GM12864 (cell line): ENCODE results near the gene MAN1C1.

Experiments used
- DNase-seq: peaks from one replicate; pipeline ENCODE4 v3.0.0-alpha.2; 2011; ENCODE audit warnings: low read depth
- H3K4me3 ChIP-seq: 2 replicates; pipeline ENCODE4 v1.5.1; 2011; ENCODE audit warnings: mild to moderate bottlenecking, low read depth, low read length, control low read depth
- CTCF ChIP-seq: IDR thresholded peaks from 2 replicates; pipeline ENCODE4 v1.5.1; 2011; ENCODE audit warnings: low read depth, mild to moderate bottlenecking, moderate library complexity, low read length, control low read depth, inconsistent platforms; ENCODE audit errors: missing control alignments

MAN1C1 gene

GRCh38 chr1:25570798-25571521 lies 45.6 kb upstream of the MAN1C1 start:
- TF ChIP-seq CTCF: no peak
- no peak for DNase-seq
- no peak overlapping the region for H3K4me3 ChIP-seq

GRCh38 chr1:25571522-25571970 lies 45.0 kb upstream of the MAN1C1 start:
- no peak overlapping the region for H3K4me3 ChIP-seq
- TF ChIP-seq CTCF: no peak
- no peak for DNase-seq

- no peak overlapping the region for H3K4me3 ChIP-seq
- TF ChIP-seq CTCF: no peak
Observed at GRCh38 chr1:25572107-25572506, 44.5 kb upstream of the MAN1C1 start.

GRCh38 chr1:25572708-25573590 lies 43.6 kb upstream of the MAN1C1 start:
- no peak for DNase-seq
- H3K4me3 ChIP-seq: no peak overlapping the region
- TF ChIP-seq CTCF: peak; percentile 94

More at GRCh38 chr1:25572107-25572506, 44.5 kb upstream of the MAN1C1 start:
- no peak for DNase-seq

- TF ChIP-seq CTCF: no peak
- DNase-seq: no peak
- no peak overlapping the region for H3K4me3 ChIP-seq
Observed at GRCh38 chr1:25573591-25573930, 43.0 kb upstream of the MAN1C1 start.

- no peak overlapping the region for H3K4me3 ChIP-seq
- TF ChIP-seq CTCF: no peak
- DNase-seq: no peak
Observed at GRCh38 chr1:25573961-25574360, 42.6 kb upstream of the MAN1C1 start.
